Thoracic aorta (tissue), 2 donors: ENCODE data around the gene ELF5. TPM values are rescaled to one million over a fixed set of nuclear protein-coding genes. Genes with fewer than 3 reads are reported as not detected.

ENCODE experiments used
- ATAC-seq: fragments of 150-250 bp; one replicate; pipeline ENCODE4 v1.8.0; 2017; ENCODE audit warnings: low read depth; ENCODE audit not compliant: insufficient number of reproducible peaks, low FRiP score
- DNase-seq: peaks from one replicate; pipeline ENCODE4 v3.0.0-alpha.2; 2020; ENCODE audit warnings: low spot score
- H3K27ac ChIP-seq, 2 donors: fragments of 200-600 bp; sonication (generic); 1 replicate in 1 of 2; 2 replicates in 1 of 2; pipeline ENCODE4 v1.5.1; 2016; ENCODE audit warnings: mild to moderate bottlenecking in 2 of 2, moderate library complexity in 2 of 2
- H3K27me3 ChIP-seq: fragments of 200-600 bp; sonication (generic); replicated peaks from 2 replicates; pipeline ENCODE4 v1.6.0; 2016; ENCODE audit warnings: mild to moderate bottlenecking; ENCODE audit not compliant: insufficient read depth
- H3K36me3 ChIP-seq: fragments of 200-600 bp; sonication (generic); one replicate; pipeline ENCODE4 v1.5.1; 2016
- H3K4me1 ChIP-seq, 2 donors: fragments of 200-600 bp; sonication (generic); 1 replicate in 1 of 2; 2 replicates in 1 of 2; pipeline versions ENCODE4 v1.5.1 to v1.6.0; 2016; ENCODE audit warnings: low read depth in 2 of 2, mild to moderate bottlenecking in 1 of 2; ENCODE audit not compliant: control insufficient read depth in 1 of 2
- H3K4me3 ChIP-seq: fragments of 200-600 bp; sonication (generic); 2 replicates; pipeline ENCODE4 v1.5.1; 2016; ENCODE audit warnings: mild to moderate bottlenecking
- H3K9me3 ChIP-seq: fragments of 200-600 bp; sonication (generic); 2 replicates; pipeline ENCODE4 v1.5.1; 2016
- CTCF ChIP-seq: fragments of 200-600 bp; sonication (generic); IDR thresholded peaks from one replicate; pipeline ENCODE4 v1.5.1; 2019; ENCODE audit warnings: antibody characterized with exemption
- total RNA-seq, 2 donors: library from RNA; depleted of rRNA; stranded (reverse); fragments of >200 nt; gene quantifications; one replicate each; pipeline versions ENCODE4 v1.1.0 to v1.2.3, GENCODE V29; 2016

Gene ELF5
- total RNA-seq, 2 donors from 2014 or later: not detected

GRCh38 chr11:34443136-34443535, 70.5 kb downstream of the ELF5 start:
- Histone ChIP-seq H3K4me3 (no peak overlapping the region), H3K4me1 (peaks cover 9 to 16% of the 10 kb centered on the region in 2 donors), H3K9me3 (no peaks in the 10 kb centered on the region), H3K36me3 (no peaks in the 10 kb centered on the region), H3K27me3 (no peaks in the 10 kb centered on the region), H3K27ac (no peak overlapping the region)
- ATAC-seq (no peak), DNase-seq (no peak)
- TF ChIP-seq CTCF: no peak

DNA sequence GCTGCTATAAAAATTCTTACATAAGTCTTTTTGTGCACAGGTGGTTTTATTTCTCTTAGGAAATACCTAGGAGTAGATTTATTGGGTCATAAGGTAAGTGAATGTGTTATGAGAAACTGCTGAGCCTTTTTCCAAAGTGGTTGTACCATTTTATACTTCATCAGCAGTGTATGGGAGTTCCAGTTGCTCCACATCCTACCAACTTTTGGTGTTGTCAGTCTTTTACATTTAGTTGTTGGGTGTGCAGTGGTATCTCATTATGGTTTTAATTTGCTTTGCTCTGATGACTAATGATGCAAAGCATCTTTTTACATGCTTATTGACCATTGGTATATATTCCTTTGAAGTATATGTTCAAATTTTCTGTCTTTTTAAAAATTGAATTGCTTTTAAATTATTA, 71.8 kb downstream of the ELF5 start:
- Histone ChIP-seq H3K27ac (no peak overlapping the region), H3K4me1 (peaks cover 13 to 16% of the 10 kb centered on the region in 2 donors), H3K9me3 (no peaks in the 10 kb centered on the region), H3K36me3 (no peaks in the 10 kb centered on the region), H3K27me3 (no peaks in the 10 kb centered on the region), H3K4me3 (no peak overlapping the region)
- TF ChIP-seq CTCF: no peak
- DNase-seq (no peak), ATAC-seq (no peak)

DNA sequence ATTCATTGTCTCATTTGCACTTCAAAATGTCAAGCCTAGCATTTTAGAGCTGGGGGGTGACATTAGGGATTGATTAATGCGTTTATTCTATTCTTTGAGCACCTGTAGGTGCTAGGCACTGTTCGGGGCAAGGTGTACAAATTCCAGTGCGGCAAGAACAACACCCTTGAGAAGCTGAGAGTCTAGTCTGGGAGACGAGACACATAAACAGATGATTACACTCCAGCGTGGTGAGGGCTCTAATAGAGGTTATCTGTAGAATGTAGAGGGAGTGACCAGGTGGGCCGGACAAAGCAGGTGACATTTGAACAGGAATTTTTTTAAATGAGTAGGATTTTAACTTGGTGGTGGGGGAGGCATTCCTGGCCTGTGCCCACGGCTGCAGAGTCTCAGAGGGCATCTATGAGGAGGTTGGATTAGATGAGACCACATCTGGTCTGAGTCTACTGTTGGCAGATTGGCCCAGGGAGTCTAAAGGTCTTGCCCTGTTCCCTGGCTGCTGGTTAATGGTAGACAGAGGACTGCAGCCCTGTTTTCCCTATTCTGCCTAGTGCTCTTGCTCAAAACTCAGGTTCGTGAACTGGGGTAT, 73.9 kb downstream of the ELF5 start:
- DNase-seq: no peak

GRCh38 chr11:34438529-34439507, 74.8 kb downstream of the ELF5 start, which contains the start of gene CAT:
CAT (plus strand) TSS chr11:34438934; CDS start chr11:34439014, 80 bp downstream.
- Histone ChIP-seq H3K4me3 (peak within 1 kb of the TSS; percentile 96), H3K27ac (peak within 1 kb of the TSS; percentile 80 to 82), H3K4me1 (peaks cover 13 to 16% of the 10 kb centered on the region in 2 donors), H3K9me3 (no peaks in the 10 kb centered on the region), H3K36me3 (no peaks in the 10 kb centered on the region), H3K27me3 (no peaks in the 10 kb centered on the region)
- peak; percentile 95 for DNase-seq
- ATAC-seq: peak; percentile 99
- no peak for TF ChIP-seq CTCF

More for the DNA sequence above, 73.9 kb downstream of the ELF5 start:
- H3K27ac ChIP-seq: peak overlapping the region in 1 of 2 donors; percentile 80
- ATAC-seq: no peak
- peaks cover 13 to 16% of the 10 kb centered on the region in 2 donors for H3K4me1 ChIP-seq
- H3K9me3 ChIP-seq: no peaks in the 10 kb centered on the region
- peak overlapping the region; percentile 96 for H3K4me3 ChIP-seq
- H3K27me3 ChIP-seq: no peaks in the 10 kb centered on the region
- TF ChIP-seq CTCF: no peak
- no peaks in the 10 kb centered on the region for H3K36me3 ChIP-seq
